NT2/D1 (cell line): ENCODE results near the gene IRAK1BP1.

Experiments used
- DNase-seq: peaks from one replicate; pipeline ENCODE4 v3.0.0-alpha.2; 2011; ENCODE audit warnings: low read depth, low spot score
- H3K27me3 ChIP-seq: 2 replicates; pipeline ENCODE4 v1.6.0; 2011; ENCODE audit warnings: mild to moderate bottlenecking; ENCODE audit not compliant: insufficient read length, insufficient read depth
- H3K36me3 ChIP-seq: 2 replicates; pipeline ENCODE4 v1.6.1; 2011; ENCODE audit warnings: mild to moderate bottlenecking, low read length, mixed read lengths; ENCODE audit not compliant: insufficient read depth, insufficient read length
- H3K4me1 ChIP-seq: 2 replicates; pipeline ENCODE4 v1.5.1; 2011; ENCODE audit not compliant: insufficient read depth, insufficient read length
- H3K4me3 ChIP-seq: 2 replicates; pipeline ENCODE4 v1.5.1; 2011; ENCODE audit warnings: low read depth; ENCODE audit not compliant: insufficient read length
- H3K9ac ChIP-seq: 2 replicates; pipeline ENCODE4 v1.6.0; 2011; ENCODE audit warnings: low read depth; ENCODE audit not compliant: insufficient read length
- H3K9me3 ChIP-seq: 2 replicates; pipeline ENCODE4 v1.5.1; 2011; ENCODE audit warnings: mild to moderate bottlenecking, low read length; ENCODE audit not compliant: insufficient read depth
- SUZ12 ChIP-seq: IDR thresholded peaks from 2 replicates; pipeline ENCODE4 v1.6.1; 2011; ENCODE audit not compliant: insufficient read length, insufficient read depth; ENCODE audit errors: extremely low read depth
- YY1 ChIP-seq: IDR thresholded peaks from 2 replicates; pipeline ENCODE4 v1.6.1; 2011; ENCODE audit not compliant: insufficient read length, insufficient read depth
- ZNF274 ChIP-seq: IDR thresholded peaks from 2 replicates; pipeline ENCODE4 v1.6.1; 2011; ENCODE audit warnings: mild to moderate bottlenecking, low read depth, low read length

IRAK1BP1 gene

DNA sequence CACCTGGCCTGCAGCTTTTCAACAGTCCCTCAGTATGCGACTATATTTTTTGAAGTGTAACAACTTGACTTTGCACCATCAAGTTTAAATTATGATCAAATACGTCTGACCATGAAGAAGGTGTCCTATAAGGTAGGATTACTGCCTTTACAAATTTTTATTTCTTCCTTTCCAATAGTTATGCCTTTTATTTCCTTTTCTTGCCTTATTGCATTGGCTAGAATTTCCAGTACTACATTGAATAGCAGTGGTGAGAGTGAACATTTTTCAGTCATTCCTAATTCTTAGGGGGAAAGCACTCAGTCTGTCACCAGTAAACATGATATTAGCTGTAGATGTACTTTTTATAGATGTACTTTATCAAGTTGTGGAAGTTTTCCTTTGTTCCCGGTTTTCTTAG lies 81.4 kb downstream of the IRAK1BP1 start:
- Histone ChIP-seq H3K9ac (no peak overlapping the region), H3K4me3 (no peak overlapping the region), H3K9me3 (peaks cover 22% of the 10 kb centered on the region), H3K36me3 (peaks cover 60% of the 10 kb centered on the region), H3K4me1 (no peaks in the 10 kb centered on the region), H3K27me3 (no peaks in the 10 kb centered on the region)
- DNase-seq = no peak
- TF ChIP-seq ZNF274 (no peak), SUZ12 (no peak), YY1 (no peak)

DNA sequence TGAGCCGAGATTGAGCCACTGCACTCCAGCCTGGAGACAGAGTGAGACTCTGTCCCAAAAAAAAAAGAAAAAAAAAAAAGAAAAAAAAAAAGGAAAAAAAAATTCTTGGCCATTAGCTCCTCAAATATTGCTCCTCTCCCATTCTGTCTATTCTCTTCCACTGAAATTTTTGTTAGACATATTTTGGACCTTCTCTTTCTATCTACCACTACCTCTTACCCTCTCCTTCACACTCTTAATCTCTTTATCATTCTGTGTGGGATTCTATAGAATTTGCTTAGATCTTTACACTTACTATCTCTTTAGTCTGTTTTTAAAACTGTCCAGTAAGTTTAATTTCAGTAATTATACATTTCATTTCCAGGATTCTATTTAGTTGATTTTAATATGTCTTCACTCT lies 85.0 kb downstream of the IRAK1BP1 start:
- Histone ChIP-seq H3K9me3 (peaks cover 22% of the 10 kb centered on the region), H3K36me3 (peaks cover 53% of the 10 kb centered on the region)
- TF ChIP-seq SUZ12 = no peak
- no peak for TF ChIP-seq ZNF274
- no peak for TF ChIP-seq YY1

More for the DNA sequence above, 85.0 kb downstream of the IRAK1BP1 start:
- Histone ChIP-seq H3K4me3 (no peak overlapping the region), H3K4me1 (no peaks in the 10 kb centered on the region), H3K27me3 (no peaks in the 10 kb centered on the region), H3K9ac (no peak overlapping the region)
- DNase-seq = no peak
